ENCODE results near the gene SRCIN1. TPM values are rescaled to one million over a fixed set of nuclear protein-coding genes. Genes with fewer than 3 reads are reported as not detected.
"Not testable (repeated sequence)": the region's sequence is repeated elsewhere in the genome, so short reads cannot be mapped to it uniquely, and the experiment has no call there.

SRCIN1 gene
- total RNA-seq, 1 experiment from 2014 or later = 16.7 TPM

DNA sequence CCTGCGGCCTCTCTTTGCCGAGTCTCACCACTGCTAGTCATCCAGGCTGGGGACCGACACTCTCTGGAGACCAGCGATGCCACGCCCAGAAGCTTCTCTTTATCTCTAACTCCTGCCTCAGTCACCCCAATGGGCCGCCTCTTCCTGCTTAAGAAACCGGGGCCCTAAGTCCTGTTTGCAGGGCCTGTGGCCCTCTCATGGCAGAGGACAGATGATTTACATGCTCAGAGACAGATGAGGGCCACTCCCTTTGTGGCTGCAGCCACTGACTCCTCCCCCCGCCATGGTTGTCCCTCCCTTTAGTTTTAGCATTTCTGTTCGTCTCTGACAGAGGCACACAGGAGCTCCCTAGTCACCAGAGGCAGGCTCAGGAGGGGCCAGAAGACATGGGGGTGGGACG is 106.5 kb downstream of the SRCIN1 start:
- H3K27ac ChIP-seq; H3K4me3 ChIP-seq; BruUV-seq (replicated peaks); H3K27me3 ChIP-seq (ENCODE audit: insufficient read depth, low read depth); DNase-seq; intact Hi-C loops (cut with micrococcal nuclease; ENCODE audit: unreplicated experiment); H3K4me2 ChIP-seq; H3K4me1 ChIP-seq (replicated peaks; ENCODE audit: insufficient read depth); H3K79me2 ChIP-seq (ENCODE audit: low read depth); POLR2A ChIA-PET (ENCODE audit: unreplicated experiment); H3K9me3 ChIP-seq (ENCODE audit: insufficient read depth, low read depth); H3K36me3 ChIP-seq (ENCODE audit: low read depth); H3F3A ChIP-seq (ENCODE audit: insufficient read depth, low read depth); H4K20me1 ChIP-seq (ENCODE audit: insufficient read depth); H2AFZ ChIP-seq; H3K9me2 ChIP-seq (ENCODE audit: insufficient read depth); CTCF ChIA-PET: not testable (repeated sequence)

DNA sequence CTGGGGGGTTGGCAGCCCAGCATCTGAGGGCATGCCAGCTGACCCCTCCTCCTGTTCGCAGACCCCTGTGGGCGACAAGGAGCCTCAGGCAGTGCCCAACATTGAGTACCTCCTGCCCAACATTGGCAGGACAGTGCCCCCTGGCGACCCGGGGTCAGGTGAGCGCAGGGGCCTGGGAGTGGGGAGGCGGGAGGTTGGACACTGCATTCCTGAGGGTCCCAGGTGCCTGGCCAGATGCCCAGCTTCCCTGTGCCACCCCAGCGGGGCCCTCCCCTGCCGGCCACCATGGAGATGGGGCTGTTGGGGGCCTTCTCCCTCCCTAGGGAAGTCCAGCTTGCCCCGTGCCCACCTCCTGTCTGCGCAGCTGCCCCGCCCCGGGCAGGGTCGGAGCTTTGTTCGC is 107.4 kb downstream of the SRCIN1 start:
- Histone ChIP-seq H4K20me1 (ENCODE audit: insufficient read depth) (no peaks in the 10 kb centered on the region), H3F3A (ENCODE audit: insufficient read depth, low read depth) (no peaks in the 10 kb centered on the region), H3K36me3 (ENCODE audit: low read depth) (no peaks in the 10 kb centered on the region), H3K9me2 (ENCODE audit: insufficient read depth) (no peaks in the 10 kb centered on the region), H3K9me3 (ENCODE audit: insufficient read depth, low read depth) (no peaks in the 10 kb centered on the region), H3K4me3 (no peak overlapping the region), H2AFZ (no peak overlapping the region), H3K4me1 (replicated peaks; ENCODE audit: insufficient read depth) (no peaks in the 10 kb centered on the region), H3K27me3 (ENCODE audit: insufficient read depth, low read depth) (no peaks in the 10 kb centered on the region), H3K27ac (no peak overlapping the region), H3K4me2 (no peak overlapping the region), H3K79me2 (ENCODE audit: low read depth) (no peaks in the 10 kb centered on the region)
- intact Hi-C loops (cut with micrococcal nuclease; ENCODE audit: unreplicated experiment) = no loop called here
- ChIA-PET CTCF (no interaction called here), POLR2A (ENCODE audit: unreplicated experiment) (no interaction called here)
- no TSS peak for BruUV-seq (replicated peaks)
- DNase-seq = no peak
- TF ChIP-seq, protein P1, sequence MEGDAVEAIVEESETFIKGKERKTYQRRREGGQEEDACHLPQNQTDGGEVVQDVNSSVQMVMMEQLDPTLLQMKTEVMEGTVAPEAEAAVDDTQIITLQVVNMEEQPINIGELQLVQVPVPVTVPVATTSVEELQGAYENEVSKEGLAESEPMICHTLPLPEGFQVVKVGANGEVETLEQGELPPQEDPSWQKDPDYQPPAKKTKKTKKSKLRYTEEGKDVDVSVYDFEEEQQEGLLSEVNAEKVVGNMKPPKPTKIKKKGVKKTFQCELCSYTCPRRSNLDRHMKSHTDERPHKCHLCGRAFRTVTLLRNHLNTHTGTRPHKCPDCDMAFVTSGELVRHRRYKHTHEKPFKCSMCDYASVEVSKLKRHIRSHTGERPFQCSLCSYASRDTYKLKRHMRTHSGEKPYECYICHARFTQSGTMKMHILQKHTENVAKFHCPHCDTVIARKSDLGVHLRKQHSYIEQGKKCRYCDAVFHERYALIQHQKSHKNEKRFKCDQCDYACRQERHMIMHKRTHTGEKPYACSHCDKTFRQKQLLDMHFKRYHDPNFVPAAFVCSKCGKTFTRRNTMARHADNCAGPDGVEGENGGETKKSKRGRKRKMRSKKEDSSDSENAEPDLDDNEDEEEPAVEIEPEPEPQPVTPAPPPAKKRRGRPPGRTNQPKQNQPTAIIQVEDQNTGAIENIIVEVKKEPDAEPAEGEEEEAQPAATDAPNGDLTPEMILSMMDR (conservative IDR thresholded peaks at IDR 0.05) = no peak
- TF ChIP-seq EZH2 (IDR thresholded peaks at IDR 0.05; ENCODE audit: low read depth) = no peak

DNA sequence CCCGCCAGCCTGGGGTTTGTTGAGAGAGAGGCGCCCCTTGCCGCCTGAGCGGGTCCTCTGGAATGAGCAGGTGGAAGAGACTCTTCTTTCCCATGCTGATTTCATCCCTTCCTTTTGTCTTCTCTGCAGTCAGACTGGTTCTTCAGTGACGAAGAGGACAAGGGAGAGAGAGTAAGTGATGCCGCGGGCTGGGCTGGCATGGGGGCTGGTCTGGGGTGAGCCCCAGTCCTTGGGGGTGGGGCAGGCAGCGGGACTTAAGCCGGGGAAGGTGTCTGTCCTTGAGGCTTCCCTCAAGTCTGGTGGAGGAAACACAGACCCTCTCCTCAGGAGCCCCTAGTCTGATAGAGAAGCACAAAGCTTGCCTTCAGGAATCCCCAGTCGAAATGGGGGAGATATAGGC is 108.1 kb downstream of the SRCIN1 start:
- H3K27me3 ChIP-seq (ENCODE audit: insufficient read depth, low read depth); H4K20me1 ChIP-seq (ENCODE audit: insufficient read depth); H3K9me3 ChIP-seq (ENCODE audit: insufficient read depth, low read depth); H3K4me1 ChIP-seq (replicated peaks; ENCODE audit: insufficient read depth); H3K4me2 ChIP-seq; H3K36me3 ChIP-seq (ENCODE audit: low read depth); H3K9me2 ChIP-seq (ENCODE audit: insufficient read depth); H3K4me3 ChIP-seq; H3K79me2 ChIP-seq (ENCODE audit: low read depth); POLR2A ChIA-PET (ENCODE audit: unreplicated experiment); BruUV-seq (replicated peaks); H3F3A ChIP-seq (ENCODE audit: insufficient read depth, low read depth); H2AFZ ChIP-seq; CTCF ChIA-PET; intact Hi-C loops (cut with micrococcal nuclease; ENCODE audit: unreplicated experiment); DNase-seq; H3K27ac ChIP-seq: not testable (repeated sequence)

DNA sequence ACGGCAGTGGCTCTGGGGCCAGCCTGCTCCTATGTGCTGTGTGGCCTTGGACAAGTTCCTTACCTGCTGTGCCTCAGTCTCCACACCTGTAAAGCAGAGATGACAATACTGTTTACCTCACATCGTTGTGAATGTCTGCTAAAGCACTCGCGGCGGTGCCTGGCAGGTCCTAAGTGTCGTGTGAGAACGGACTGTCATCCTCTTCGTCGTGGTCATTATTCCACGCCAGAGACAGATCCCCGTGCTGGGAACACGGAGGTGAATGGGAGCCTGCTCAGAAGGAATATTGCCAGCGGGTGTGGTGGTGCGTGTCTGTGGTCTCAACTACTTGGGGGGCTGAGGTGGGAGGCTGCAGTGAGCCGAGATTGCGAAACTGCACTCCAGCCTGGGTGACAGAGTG is 111.6 kb downstream of the SRCIN1 start:
- CTCF ChIA-PET; H3K27me3 ChIP-seq (ENCODE audit: insufficient read depth, low read depth); DNase-seq; H3K4me1 ChIP-seq (replicated peaks; ENCODE audit: insufficient read depth); H2AFZ ChIP-seq; H3K4me3 ChIP-seq; intact Hi-C loops (cut with micrococcal nuclease; ENCODE audit: unreplicated experiment); H3K79me2 ChIP-seq (ENCODE audit: low read depth); H3K9me3 ChIP-seq (ENCODE audit: insufficient read depth, low read depth); H3K27ac ChIP-seq; H3K36me3 ChIP-seq (ENCODE audit: low read depth); H3K4me2 ChIP-seq; H3F3A ChIP-seq (ENCODE audit: insufficient read depth, low read depth); BruUV-seq (replicated peaks); H4K20me1 ChIP-seq (ENCODE audit: insufficient read depth); POLR2A ChIA-PET (ENCODE audit: unreplicated experiment); H3K9me2 ChIP-seq (ENCODE audit: insufficient read depth): not testable (repeated sequence)

Measured in PC-9 (cell line).